CD1c-positive myeloid dendritic cell (primary cell): Measurements from ENCODE around the gene ZBTB40.

Source experiments
- DNase-seq: peaks from one replicate; pipeline ENCODE4 v3.0.0-alpha.2; 2016; ENCODE audit errors: extremely low spot score

ZBTB40 gene

GRCh38 chr1:22556391-22557104 lies 104.9 kb downstream of the ZBTB40 start:
- no peak for DNase-seq

GRCh38 chr1:22557341-22557950 lies 105.8 kb downstream of the ZBTB40 start:
- no peak for DNase-seq

- DNase-seq, result no peak
These were observed 111.2 kb downstream of the ZBTB40 start, which contains the start of gene EPHA8 for GRCh38 chr1:22562584-22563583. TSS of gene EPHA8 (plus strand) at chr1:22563489. CDS start at chr1:22563636, 147 bp downstream.

GRCh38 chr1:22563671-22564602 lies 112.3 kb downstream of the ZBTB40 start:
- no peak for DNase-seq

- no peak for DNase-seq
These were observed 114.5 kb downstream of the ZBTB40 start for GRCh38 chr1:22566161-22566560.

GRCh38 chr1:22567197-22567596 lies 115.5 kb downstream of the ZBTB40 start:
- DNase-seq, result no peak

- no peak for DNase-seq
These were observed 116.3 kb downstream of the ZBTB40 start for GRCh38 chr1:22567994-22568393.

GRCh38 chr1:22569269-22569668 lies 117.6 kb downstream of the ZBTB40 start:
- no peak for DNase-seq

- DNase-seq, result no peak
These were observed 118.7 kb downstream of the ZBTB40 start for GRCh38 chr1:22570140-22570909.

GRCh38 chr1:22572818-22573217 lies 121.2 kb downstream of the ZBTB40 start:
- no peak for DNase-seq

- no peak for DNase-seq
These were observed 121.6 kb downstream of the ZBTB40 start for GRCh38 chr1:22573237-22573636.

- DNase-seq, result peak; percentile 57
These were observed 124.0 kb downstream of the ZBTB40 start for GRCh38 chr1:22575532-22576149.

- DNase-seq, result no peak
These were observed 124.5 kb downstream of the ZBTB40 start for GRCh38 chr1:22576150-22576544.

- no peak for DNase-seq
These were observed 125.0 kb downstream of the ZBTB40 start for GRCh38 chr1:22576617-22577016.

GRCh38 chr1:22578732-22579361 lies 127.2 kb downstream of the ZBTB40 start:
- DNase-seq, result no peak

GRCh38 chr1:22579541-22580155 lies 128.0 kb downstream of the ZBTB40 start:
- DNase-seq, result no peak
